Naive thymus-derived CD8-positive, alpha-beta T cell (primary cell): ENCODE measurements around the gene FCMR. TPM values are rescaled to one million over a fixed set of nuclear protein-coding genes. Genes with fewer than 3 reads are reported as not detected.
"Not testable (repeated sequence)": the region's sequence is repeated elsewhere in the genome, so short reads cannot be mapped to it uniquely, and the experiment has no call there.

Experiments
- ATAC-seq, 2 donors: fragments of 150-1000 bp; cut with Tn5 transposase in 1 of 2; sonication (Bioruptor Pico), chemical (Tn5 transposase) in 1 of 2; 1 replicate in 1 of 2; 2 replicates in 1 of 2; pipeline ENCODE4 v1.10.0; 2021; ENCODE audit warnings: mild to moderate bottlenecking in 2 of 2, moderate library complexity in 2 of 2
- POLR2A ChIA-PET: fragments of 350-600 bp; sonication (Branson Sonifier 250); formaldehyde crosslinking; loops from one replicate; lab custom pipeline; 2021; ENCODE audit warnings: antibody characterized with exemption; lab: Charles Lee
- DNase-seq, 10 donors: peaks; one replicate each; pipeline versions ENCODE4 v3.0.0 to v3.0.0-alpha.2; 2020 to 2022
- H3K27ac Mint-ChIP-seq, 10 donors: one replicate each; pipeline ENCODE4 v1.8.0; 2020 to 2022; ENCODE audit warnings: mild to moderate bottlenecking in 10 of 10, mixed read lengths in 10 of 10, moderate library complexity in 4 of 10, inconsistent platforms in 1 of 10
- H3K27me3 Mint-ChIP-seq, 5 donors: one replicate each; pipeline ENCODE4 v1.8.0; 2021 to 2022; ENCODE audit warnings: mixed read lengths in 5 of 5
- H3K36me3 Mint-ChIP-seq, 3 donors: one replicate each; pipeline ENCODE4 v1.8.0; 2020 to 2022; ENCODE audit warnings: mixed read lengths in 3 of 3, mild to moderate bottlenecking in 2 of 3, inconsistent platforms in 1 of 3
- H3K4me1 Mint-ChIP-seq, 4 donors: one replicate each; pipeline ENCODE4 v1.8.0; 2021 to 2022; ENCODE audit warnings: mixed read lengths in 4 of 4
- H3K4me3 Mint-ChIP-seq, 10 donors: one replicate each; pipeline ENCODE4 v1.8.0; 2020 to 2022; ENCODE audit warnings: mild to moderate bottlenecking in 10 of 10, mixed read lengths in 10 of 10, moderate library complexity in 6 of 10, inconsistent platforms in 1 of 10
- H3K9me3 Mint-ChIP-seq, 9 donors: one replicate each; pipeline ENCODE4 v1.8.0; 2020 to 2022; ENCODE audit warnings: mixed read lengths in 9 of 9, mild to moderate bottlenecking in 3 of 9, inconsistent platforms in 1 of 9, moderate library complexity in 1 of 9
- polyA plus RNA-seq, 3 donors: library from polyadenylated mRNA; unstranded; fragments of 300-500 nt; fragmentation: Illumina TruSeq; gene quantifications; one replicate each; pipeline ENCODE4 v1.2.3, GENCODE V29; 2021
- total RNA-seq, 8 experiments: library from RNA in 2 of 8; stranded (reverse) in 2 of 8; gene quantifications; one replicate each; pipeline ENCODE4 v1.2.3 and lab custom pipeline; 2021 to 2026

FCMR gene
- total and polyA plus RNA-seq, 5 experiments from 2014 or later: 536 to 869 (median 742) TPM

- peak in 2 of 10 donors; percentile 46 to 68 for DNase-seq
- Mint-ChIP-seq H3K36me3 (no peaks in the 10 kb centered on the region), H3K4me3 (peak overlapping the region; percentile 4 to 84 (median 60)), H3K9me3 (no peaks in the 10 kb centered on the region), H3K27ac (peak overlapping the region; percentile 90 to 98 (median 93)), H3K4me1 (peaks cover 29 to 64% (median 57%) of the 10 kb centered on the region in 4 donors), H3K27me3 (no peaks in the 10 kb centered on the region)
- peak; percentile 11 to 28 for ATAC-seq
- POLR2A ChIA-PET: interaction anchor here (1.0 to 13.2 kb wide), 3 partner anchors 13 to 193 kb away, joined by 3 to 407 read pairs (median 256); partner anchors contain the start of gene FCMR
Observed at GRCh38 chr1:206930210-206930798, 8.6 kb upstream of the FCMR start.

- H3K27ac Mint-ChIP-seq: peak overlapping the region; percentile 90 to 98 (median 93)
- H3K4me1 Mint-ChIP-seq: peaks cover 29 to 64% (median 57%) of the 10 kb centered on the region in 4 donors
- no peaks in the 10 kb centered on the region for H3K9me3 Mint-ChIP-seq
- POLR2A ChIA-PET: interaction anchor here (1.1 to 13.2 kb wide), 3 partner anchors 9 to 25 kb away, joined by 6 to 407 read pairs (median 256); partner anchors contain the start of gene FCMR
- no peak for DNase-seq
- peak overlapping the region in 9 of 10 donors; percentile 52 to 84 (median 70) for H3K4me3 Mint-ChIP-seq
- H3K36me3 Mint-ChIP-seq: no peaks in the 10 kb centered on the region
- ATAC-seq: peak; percentile 9 to 18
- H3K27me3 Mint-ChIP-seq: no peaks in the 10 kb centered on the region
Observed at GRCh38 chr1:206929524-206929923, 7.8 kb upstream of the FCMR start.

GRCh38 chr1:206926286-206926685 lies 4.5 kb upstream of the FCMR start:
- H3K9me3 Mint-ChIP-seq: no peaks in the 10 kb centered on the region
- DNase-seq (no peak), ATAC-seq (no peak)

GRCh38 chr1:206925106-206925736 lies 3.5 kb upstream of the FCMR start:
- Mint-ChIP-seq H3K27me3 (no peaks in the 10 kb centered on the region), H3K9me3 (no peaks in the 10 kb centered on the region)

More at GRCh38 chr1:206926286-206926685, 4.5 kb upstream of the FCMR start:
- Mint-ChIP-seq H3K4me1 (peaks cover 19 to 47% (median 37%) of the 10 kb centered on the region in 4 donors), H3K4me3 (no peak overlapping the region), H3K27ac (peak overlapping the region in 4 of 10 donors; percentile 64 to 81 (median 70)), H3K36me3 (peaks cover 0 to 3% (median 0%) of the 10 kb centered on the region in 3 donors), H3K27me3 (no peaks in the 10 kb centered on the region)
- POLR2A ChIA-PET: interaction anchor here (0.6 to 13.2 kb wide), 6 partner anchors 9 to 224 kb away, joined by 3 to 407 read pairs (median 6); partner anchors contain the start of gene FCMR

GRCh38 chr1:206924592-206925105 lies 2.9 kb upstream of the FCMR start:
- Mint-ChIP-seq H3K4me3 (no peak overlapping the region), H3K9me3 (no peaks in the 10 kb centered on the region), H3K36me3 (peaks cover 14 to 20% (median 14%) of the 10 kb centered on the region in 3 donors), H3K27me3 (no peaks in the 10 kb centered on the region), H3K4me1 (peaks cover 15 to 37% (median 24%) of the 10 kb centered on the region in 4 donors), H3K27ac (no peak overlapping the region)
- ATAC-seq (peak in 1 of 2 donors; percentile 0), DNase-seq (no peak)
- POLR2A ChIA-PET: interaction anchor here (0.8 to 13.2 kb wide), 6 partner anchors 7 to 185 kb away, joined by 3 to 407 read pairs (median 5); partner anchors contain the start of genes FCMR, PFKFB2 and PIGR

More at GRCh38 chr1:206925106-206925736, 3.5 kb upstream of the FCMR start:
- peak; percentile 48 to 52 for ATAC-seq
- POLR2A ChIA-PET: interaction anchor here (0.7 to 13.2 kb wide), 7 partner anchors 8 to 210 kb away, joined by 3 to 407 read pairs (median 3); partner anchors contain the start of genes FCMR, PFKFB2 and PIGR
- H3K4me1 Mint-ChIP-seq: peaks cover 18 to 40% (median 28%) of the 10 kb centered on the region in 4 donors
- DNase-seq: peak in 9 of 10 donors; percentile 47 to 81 (median 66)
- H3K36me3 Mint-ChIP-seq: peaks cover 8 to 14% (median 8%) of the 10 kb centered on the region in 3 donors
- H3K4me3 Mint-ChIP-seq: no peak overlapping the region
- no peak overlapping the region for H3K27ac Mint-ChIP-seq

- ATAC-seq: not testable (repeated sequence)
Observed at GRCh38 chr1:206923961-206924557, 2.3 kb upstream of the FCMR start.

GRCh38 chr1:206923009-206923960 lies 1.5 kb upstream of the FCMR start:
- Mint-ChIP-seq H3K4me3 (no peak overlapping the region), H3K27me3 (no peaks in the 10 kb centered on the region), H3K4me1 (peaks cover 14 to 34% (median 19%) of the 10 kb centered on the region in 4 donors), H3K36me3 (peaks cover 23 to 25% (median 24%) of the 10 kb centered on the region in 3 donors), H3K27ac (no peak overlapping the region), H3K9me3 (no peaks in the 10 kb centered on the region)
- POLR2A ChIA-PET: interaction anchor here (0.6 to 13.0 kb wide), 13 partner anchors 7 to 900 kb away, joined by 3 to 562 read pairs (median 4); partner anchors contain the start of genes CD55, EIF2D and IL24
- DNase-seq (peak; percentile 55 to 90 (median 80)), ATAC-seq (peak; percentile 73 to 83)

More at GRCh38 chr1:206923961-206924557, 2.3 kb upstream of the FCMR start:
- not testable (repeated sequence) for H3K9me3 Mint-ChIP-seq, H3K27ac Mint-ChIP-seq, DNase-seq, H3K27me3 Mint-ChIP-seq, H3K4me3 Mint-ChIP-seq
- Mint-ChIP-seq H3K36me3 (peaks cover 17 to 21% (median 20%) of the 10 kb centered on the region in 3 donors), H3K4me1 (peaks cover 10 to 37% (median 21%) of the 10 kb centered on the region in 4 donors)
- POLR2A ChIA-PET: interaction anchor here (1.5 to 13.2 kb wide), 5 partner anchors 7 to 22 kb away, joined by 7 to 562 read pairs (median 256); partner anchors contain the start of genes FCMR and IL24

- DNase-seq: no peak
Observed at GRCh38 chr1:206922524-206922923, 783 bp upstream of the FCMR start.

GRCh38 chr1:206918076-206918475 lies 3.7 kb downstream of the FCMR start:
- Mint-ChIP-seq H3K36me3 (peaks cover 54 to 77% (median 55%) of the 10 kb centered on the region in 3 donors), H3K27me3 (no peaks in the 10 kb centered on the region), H3K27ac (peak overlapping the region in 5 of 10 donors; percentile 93 to 98 (median 95)), H3K4me3 (no peak overlapping the region), H3K4me1 (peaks cover 56 to 72% (median 61%) of the 10 kb centered on the region in 4 donors), H3K9me3 (no peaks in the 10 kb centered on the region)
- ATAC-seq: no peak
- POLR2A ChIA-PET: interaction anchor here (0.6 to 13.0 kb wide), 5 partner anchors 13 to 188 kb away, joined by 3 to 562 read pairs (median 3); partner anchors contain the start of gene IL24
- DNase-seq: no peak

More at GRCh38 chr1:206922524-206922923, 783 bp upstream of the FCMR start:
- Mint-ChIP-seq H3K4me3 (no peak overlapping the region), H3K9me3 (no peaks in the 10 kb centered on the region), H3K4me1 (peaks cover 14 to 34% (median 20%) of the 10 kb centered on the region in 4 donors), H3K27ac (no peak overlapping the region), H3K27me3 (no peaks in the 10 kb centered on the region), H3K36me3 (peaks cover 31 to 32% (median 32%) of the 10 kb centered on the region in 3 donors)
- ATAC-seq: no peak
- POLR2A ChIA-PET: interaction anchor here (0.6 to 13.0 kb wide), 23 partner anchors 8 to 900 kb away, joined by 3 to 562 read pairs (median 4); partner anchors contain the start of genes CD55, EIF2D, IKBKE and IL24

GRCh38 chr1:206916000-206916709 lies 5.6 kb downstream of the FCMR start:
- H3K36me3 Mint-ChIP-seq: peaks cover 49 to 95% (median 66%) of the 10 kb centered on the region in 3 donors
- H3K27me3 Mint-ChIP-seq: no peaks in the 10 kb centered on the region
- H3K27ac Mint-ChIP-seq: peak overlapping the region in 5 of 10 donors; percentile 93 to 98 (median 95)
- DNase-seq: peak in 1 of 10 donors; percentile 51
- H3K9me3 Mint-ChIP-seq: no peaks in the 10 kb centered on the region
- H3K4me1 Mint-ChIP-seq: peaks cover 67 to 91% (median 74%) of the 10 kb centered on the region in 4 donors
- H3K4me3 Mint-ChIP-seq: no peak overlapping the region
- no peak for ATAC-seq
- POLR2A ChIA-PET: interaction anchor here (1.0 to 13.0 kb wide), 8 partner anchors 15 to 181 kb away, joined by 3 to 562 read pairs (median 4); partner anchors contain the start of genes IL20 and IL24
